ENCODE data around the gene GRIK4.
"Not testable (repeated sequence)": the region's sequence is repeated elsewhere in the genome, so short reads cannot be mapped to it uniquely, and the experiment has no call there.

The GRIK4 gene

DNA sequence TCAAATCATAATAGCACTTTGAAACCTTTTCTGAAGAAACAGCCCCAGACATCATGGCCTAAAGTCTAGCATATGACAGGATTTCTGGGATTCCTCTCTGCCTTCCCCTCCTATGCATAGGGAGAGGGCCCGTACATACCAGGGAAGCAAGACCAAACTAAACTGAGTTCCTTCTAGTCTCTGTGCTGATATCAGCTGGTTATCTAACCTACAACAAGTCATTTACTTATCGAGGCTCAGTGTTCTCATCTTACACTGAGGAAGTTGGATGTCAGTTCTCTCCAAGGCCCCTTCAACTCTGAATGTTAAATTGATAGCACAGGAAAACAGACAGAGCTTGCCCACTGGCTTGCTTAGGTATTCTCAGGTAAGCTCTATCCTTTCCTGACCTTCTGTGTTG lies 17.0 kb upstream of the GRIK4 start:
- Histone ChIP-seq H3K9ac (ENCODE audit: low read length) (no peak overlapping the region), H3K4me3 (ENCODE audit: low read depth in 1 of 2, low read length in 2 of 2) (no peak overlapping the region), H3K9me3 (ENCODE audit: low read length) (no peaks in the 10 kb centered on the region), H3K4me1 (ENCODE audit: insufficient read depth, low read length) (no peaks in the 10 kb centered on the region), H3K27ac (ENCODE audit: low read depth, low read length) (no peak overlapping the region), H3K36me3 (ENCODE audit: insufficient read depth, low read length) (no peaks in the 10 kb centered on the region), H3K27me3 (ENCODE audit: control insufficient read depth in 1 of 2, insufficient read depth in 2 of 2, low read length in 2 of 2) (no peaks in the 10 kb centered on the region)

- Histone ChIP-seq H3K36me3 (ENCODE audit: insufficient read depth, low read length) (no peaks in the 10 kb centered on the region), H3K9ac (ENCODE audit: low read length) (no peak overlapping the region), H3K27me3 (ENCODE audit: control insufficient read depth in 1 of 2, insufficient read depth in 2 of 2, low read length in 2 of 2) (no peaks in the 10 kb centered on the region), H3K4me3 (ENCODE audit: low read depth in 1 of 2, low read length in 2 of 2) (no peak overlapping the region), H3K9me3 (ENCODE audit: low read length) (no peaks in the 10 kb centered on the region), H3K4me1 (ENCODE audit: insufficient read depth, low read length) (no peaks in the 10 kb centered on the region), H3K27ac (ENCODE audit: low read depth, low read length) (no peak overlapping the region)
Measured at GRCh38 chr11:120499088-120499487, 12.5 kb upstream of the GRIK4 start.

- no peaks in the 10 kb centered on the region for H3K9me3 ChIP-seq (ENCODE audit: low read length)
- H3K9ac ChIP-seq (ENCODE audit: low read length): no peak overlapping the region
- no peaks in the 10 kb centered on the region for H3K36me3 ChIP-seq (ENCODE audit: insufficient read depth, low read length)
- H3K27me3 ChIP-seq (ENCODE audit: control insufficient read depth in 1 of 2, insufficient read depth in 2 of 2, low read length in 2 of 2): no peaks in the 10 kb centered on the region
- no peak overlapping the region for H3K27ac ChIP-seq (ENCODE audit: low read depth, low read length)
- no peak overlapping the region for H3K4me3 ChIP-seq (ENCODE audit: low read depth in 1 of 2, low read length in 2 of 2)
- no peaks in the 10 kb centered on the region for H3K4me1 ChIP-seq (ENCODE audit: insufficient read depth, low read length)
Measured at GRCh38 chr11:120499859-120500258, 11.7 kb upstream of the GRIK4 start.

- no peak overlapping the region for H3K9ac ChIP-seq (ENCODE audit: low read length)
- peaks cover 0 to 5% of the 10 kb centered on the region in 2 donors for H3K27me3 ChIP-seq (ENCODE audit: control insufficient read depth in 1 of 2, insufficient read depth in 2 of 2, low read length in 2 of 2)
- no peaks in the 10 kb centered on the region for H3K36me3 ChIP-seq (ENCODE audit: insufficient read depth, low read length)
- H3K9me3 ChIP-seq (ENCODE audit: low read length): no peaks in the 10 kb centered on the region
- H3K27ac ChIP-seq (ENCODE audit: low read depth, low read length): no peak overlapping the region
- no peaks in the 10 kb centered on the region for H3K4me1 ChIP-seq (ENCODE audit: insufficient read depth, low read length)
- H3K4me3 ChIP-seq (ENCODE audit: low read depth in 1 of 2, low read length in 2 of 2): no peak overlapping the region
Measured at GRCh38 chr11:120500414-120501071, 11.0 kb upstream of the GRIK4 start.

- Histone ChIP-seq H3K9me3 (ENCODE audit: low read length) (no peaks in the 10 kb centered on the region), H3K9ac (ENCODE audit: low read length) (no peak overlapping the region), H3K27me3 (ENCODE audit: control insufficient read depth in 1 of 2, insufficient read depth in 2 of 2, low read length in 2 of 2) (peaks cover 6% of the 10 kb centered on the region in 2 donors), H3K36me3 (ENCODE audit: insufficient read depth, low read length) (no peaks in the 10 kb centered on the region), H3K27ac (ENCODE audit: low read depth, low read length) (no peak overlapping the region), H3K4me1 (ENCODE audit: insufficient read depth, low read length) (no peaks in the 10 kb centered on the region), H3K4me3 (ENCODE audit: low read depth in 1 of 2, low read length in 2 of 2) (no peak overlapping the region)
Measured at GRCh38 chr11:120501440-120501839, 10.1 kb upstream of the GRIK4 start.

DNA sequence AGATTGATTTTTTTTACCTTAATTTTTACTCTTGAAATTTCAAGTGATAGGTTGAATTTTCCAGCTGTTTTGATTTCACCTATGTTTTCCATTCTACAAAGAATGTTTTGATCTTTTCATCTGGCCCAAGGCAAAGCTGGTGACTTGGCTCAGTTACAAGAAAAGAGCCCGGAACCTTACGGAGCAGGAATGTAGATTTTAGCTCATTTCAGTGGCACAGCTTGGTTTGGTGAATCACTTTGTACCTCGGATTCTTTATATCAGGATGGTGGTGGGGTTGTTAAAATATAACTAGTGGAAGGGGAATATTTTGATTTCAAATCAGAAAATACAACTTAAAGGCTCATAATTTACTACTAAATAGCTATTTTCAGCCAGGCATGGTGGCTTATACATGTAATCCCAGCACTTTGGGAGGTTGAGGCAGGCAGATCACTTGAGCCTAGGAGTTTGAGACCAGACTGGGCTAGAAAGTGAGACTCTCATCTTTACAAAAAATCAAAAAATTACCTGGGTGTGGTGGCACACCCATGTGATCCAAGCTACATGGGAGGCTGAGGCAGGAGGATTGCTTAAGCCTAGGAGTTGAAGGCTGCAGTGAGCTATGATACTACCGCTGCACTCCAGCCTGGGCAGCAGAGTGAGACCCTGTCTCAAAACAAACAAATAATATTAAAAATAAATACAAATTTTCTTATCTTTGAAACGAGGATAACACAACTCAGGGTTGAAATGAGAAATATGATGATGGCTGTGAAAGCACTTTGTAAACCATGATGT lies 9.4 kb upstream of the GRIK4 start:
- H3K9ac ChIP-seq (ENCODE audit: low read length): no peak overlapping the region
- H3K4me1 ChIP-seq (ENCODE audit: insufficient read depth, low read length): no peaks in the 10 kb centered on the region
- H3K27ac ChIP-seq (ENCODE audit: low read depth, low read length): no peak overlapping the region
- H3K4me3 ChIP-seq (ENCODE audit: low read depth in 1 of 2, low read length in 2 of 2): no peak overlapping the region
- no peaks in the 10 kb centered on the region for H3K36me3 ChIP-seq (ENCODE audit: insufficient read depth, low read length)
- H3K9me3 ChIP-seq (ENCODE audit: low read length): no peaks in the 10 kb centered on the region
- peaks cover 6% of the 10 kb centered on the region in 2 donors for H3K27me3 ChIP-seq (ENCODE audit: control insufficient read depth in 1 of 2, insufficient read depth in 2 of 2, low read length in 2 of 2)

GRCh38 chr11:120503529-120503928 lies 8.0 kb upstream of the GRIK4 start:
- H3K36me3 ChIP-seq (ENCODE audit: insufficient read depth, low read length); H3K9ac ChIP-seq (ENCODE audit: low read length); H3K4me3 ChIP-seq (ENCODE audit: low read depth in 1 of 2, low read length in 2 of 2); H3K27ac ChIP-seq (ENCODE audit: low read depth, low read length); H3K4me1 ChIP-seq (ENCODE audit: insufficient read depth, low read length); H3K27me3 ChIP-seq (ENCODE audit: control insufficient read depth in 1 of 2, insufficient read depth in 2 of 2, low read length in 2 of 2); H3K9me3 ChIP-seq (ENCODE audit: low read length): not testable (repeated sequence)

DNA sequence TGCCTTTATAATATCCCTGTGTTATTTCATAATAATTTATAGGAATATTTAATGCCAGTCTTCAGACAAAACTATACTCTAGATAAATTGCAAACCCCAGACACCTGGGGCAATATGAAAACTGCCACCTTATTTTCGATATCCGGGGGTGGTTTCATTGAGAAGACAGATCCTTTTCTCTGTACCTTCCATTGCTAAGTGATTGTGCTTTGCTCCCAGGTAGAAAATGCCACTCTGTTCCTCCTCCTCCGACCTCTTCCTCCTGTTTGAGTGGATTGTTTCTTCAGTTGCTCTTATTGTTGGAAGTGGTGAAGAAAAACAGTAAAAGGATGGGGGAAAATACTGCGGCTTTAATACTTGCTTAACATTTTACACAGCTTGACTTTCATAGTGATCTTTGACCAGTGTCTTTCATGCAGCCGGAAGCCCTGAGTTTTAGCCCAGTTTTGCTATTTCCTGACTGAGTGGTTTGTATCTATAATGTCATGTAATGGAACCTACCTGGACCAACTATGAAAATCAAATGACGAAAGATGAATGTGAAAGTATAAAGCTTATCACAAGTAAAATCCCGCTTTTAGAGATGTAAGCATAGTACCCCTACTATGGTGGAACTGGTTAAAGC lies 5.6 kb upstream of the GRIK4 start:
- Histone ChIP-seq H3K27ac (ENCODE audit: low read depth, low read length) (no peak overlapping the region), H3K4me1 (ENCODE audit: insufficient read depth, low read length) (no peaks in the 10 kb centered on the region), H3K4me3 (ENCODE audit: low read depth in 1 of 2, low read length in 2 of 2) (no peak overlapping the region), H3K27me3 (ENCODE audit: control insufficient read depth in 1 of 2, insufficient read depth in 2 of 2, low read length in 2 of 2) (peaks cover 11 to 18% of the 10 kb centered on the region in 2 donors), H3K9ac (ENCODE audit: low read length) (no peak overlapping the region), H3K9me3 (ENCODE audit: low read length) (no peaks in the 10 kb centered on the region), H3K36me3 (ENCODE audit: insufficient read depth, low read length) (no peaks in the 10 kb centered on the region)

- H3K36me3 ChIP-seq (ENCODE audit: insufficient read depth, low read length): no peaks in the 10 kb centered on the region
- no peaks in the 10 kb centered on the region for H3K9me3 ChIP-seq (ENCODE audit: low read length)
- no peak overlapping the region for H3K27ac ChIP-seq (ENCODE audit: low read depth, low read length)
- H3K4me3 ChIP-seq (ENCODE audit: low read depth in 1 of 2, low read length in 2 of 2): no peak overlapping the region
- H3K4me1 ChIP-seq (ENCODE audit: insufficient read depth, low read length): no peaks in the 10 kb centered on the region
- H3K9ac ChIP-seq (ENCODE audit: low read length): no peak overlapping the region
- peaks cover 11 to 24% of the 10 kb centered on the region in 2 donors for H3K27me3 ChIP-seq (ENCODE audit: control insufficient read depth in 1 of 2, insufficient read depth in 2 of 2, low read length in 2 of 2)
Measured at GRCh38 chr11:120509346-120510053, 2.0 kb upstream of the GRIK4 start.

DNA sequence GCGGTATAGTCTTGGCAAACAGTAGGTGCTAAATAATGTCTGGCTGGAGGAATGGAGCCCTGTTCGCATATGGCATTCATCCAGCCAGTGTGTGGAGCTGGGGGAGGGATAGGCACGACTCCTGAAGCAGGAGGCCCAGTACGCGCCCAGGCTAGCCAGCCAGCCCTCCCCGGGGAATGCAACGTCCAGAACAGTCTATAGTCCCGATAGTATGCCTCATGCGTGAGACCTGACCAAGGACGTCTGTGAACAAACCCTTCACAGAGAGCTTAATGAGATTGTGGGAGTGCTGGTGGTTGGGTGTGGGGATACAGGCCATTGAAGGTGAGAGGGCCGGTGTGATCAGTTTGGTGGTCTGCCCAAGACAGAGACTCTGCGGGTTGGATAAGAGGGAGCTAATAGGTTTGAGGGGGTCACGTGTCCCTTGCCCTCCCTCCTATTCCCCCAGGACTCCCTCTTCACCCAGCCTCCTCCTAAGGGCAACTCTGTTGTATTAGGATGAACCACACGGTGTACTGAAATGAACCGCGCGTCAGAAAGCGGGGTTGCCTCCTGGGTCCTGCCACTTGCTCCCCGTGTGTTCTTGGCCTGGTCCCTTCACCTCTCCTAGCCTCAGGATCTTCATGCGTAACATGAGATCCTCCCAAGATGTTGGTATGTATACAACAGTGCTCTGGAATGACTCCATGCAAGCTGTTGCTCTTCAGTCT lies 987 bp upstream of the GRIK4 start:
- Histone ChIP-seq H3K27ac (ENCODE audit: low read depth, low read length) (no peak overlapping the region), H3K4me1 (ENCODE audit: insufficient read depth, low read length) (no peaks in the 10 kb centered on the region), H3K9me3 (ENCODE audit: low read length) (no peaks in the 10 kb centered on the region), H3K27me3 (ENCODE audit: control insufficient read depth in 1 of 2, insufficient read depth in 2 of 2, low read length in 2 of 2) (peaks cover 11 to 19% of the 10 kb centered on the region in 2 donors), H3K4me3 (ENCODE audit: low read depth in 1 of 2, low read length in 2 of 2) (no peak overlapping the region), H3K9ac (ENCODE audit: low read length) (no peak overlapping the region), H3K36me3 (ENCODE audit: insufficient read depth, low read length) (no peaks in the 10 kb centered on the region)
